Sigmoid colon (tissue), 7 donors: ENCODE results near the gene INTS3. TPM values are rescaled to one million over a fixed set of nuclear protein-coding genes. Genes with fewer than 3 reads are reported as not detected.

Experiments
- DNase-seq: peaks from one replicate; pipeline ENCODE4 v3.0.0-alpha.2; 2019
- H3K27ac ChIP-seq, 4 donors: fragments of 200-600 bp; sonication (generic); one replicate each; pipeline ENCODE4 v1.5.1; 2016 to 2019; ENCODE audit warnings: mild to moderate bottlenecking in 1 of 4
- H3K27me3 ChIP-seq, 3 donors: fragments of 200-600 bp; sonication (generic); one replicate each; pipeline ENCODE4 v1.5.1; 2019; ENCODE audit warnings: mild to moderate bottlenecking in 1 of 3
- H3K36me3 ChIP-seq, 4 donors: fragments of 200-600 bp; sonication (generic); one replicate each; pipeline ENCODE4 v1.5.1; 2016 to 2019
- H3K4me1 ChIP-seq, 4 donors: fragments of 200-600 bp; sonication (generic); one replicate each; pipeline ENCODE4 v1.5.1; 2017 to 2019
- H3K4me3 ChIP-seq, 4 donors: fragments of 200-600 bp; sonication (generic); one replicate each; pipeline ENCODE4 v1.5.1; 2017 to 2019; ENCODE audit warnings: mild to moderate bottlenecking in 2 of 4, moderate library complexity in 1 of 4
- H3K9me3 ChIP-seq, 4 donors: fragments of 200-600 bp in 3 of 4; sonication (generic) in 3 of 4; one replicate each; pipeline versions ENCODE4 v1.5.1 to v1.6.1; 2013 to 2019
- CTCF ChIP-seq, 4 experiments: fragments of 450-650 bp in 3 of 4; fragments of 200-600 bp in 1 of 4; IDR thresholded peaks; one replicate each; pipeline ENCODE4 v1.5.1; 2016 to 2019; ENCODE audit warnings: antibody characterized with exemption in 4 of 4, mild to moderate bottlenecking in 3 of 4, moderate library complexity in 2 of 4
- EP300 ChIP-seq, 4 donors: sonication (generic); formaldehyde crosslinking; IDR thresholded peaks; one replicate each; pipeline ENCODE4 v1.6.1; 2017; ENCODE audit warnings: antibody characterized with exemption in 4 of 4
- POLR2A ChIP-seq, 2 donors: fragments of 450-650 bp; IDR thresholded peaks; one replicate each; pipeline ENCODE4 v1.6.1; 2016; ENCODE audit warnings: antibody characterized with exemption in 2 of 2, mild to moderate bottlenecking in 2 of 2, moderate library complexity in 2 of 2
- POLR2AphosphoS5 ChIP-seq, 4 donors: sonication (generic); formaldehyde crosslinking; IDR thresholded peaks; one replicate each; pipeline ENCODE4 v1.6.1; 2017; ENCODE audit warnings: antibody characterized with exemption in 4 of 4
- WGBS, 2 donors: extraction: QIAGEN DNeasy Blood & Tissue Kit; methylation state at CpG; one replicate each; pipeline ENCODE4 v1.1.7; 2013; 5-methylcytosine and 5-hydroxymethylcytosine counted together
- intact Hi-C: fragments of 100-400 bp; cut with DNase I; formaldehyde crosslinking; loops from one replicate; pipeline ENCODE4 v1.15.1; 2023
- polyA plus RNA-seq, 3 donors: library from polyadenylated mRNA; stranded (reverse); fragments of 200-250 nt; gene quantifications; one replicate each; pipeline ENCODE4 v1.2.3, GENCODE V29; 2013
- total RNA-seq, 4 donors: library from RNA; depleted of rRNA; stranded (reverse); fragments of >200 nt; gene quantifications; one replicate each; pipeline ENCODE4 v1.1.0, GENCODE V29; 2016
- donor health status: healthy with polysubstance abuse.
- donor health status: Bipolar disorder and iron deficiency.
- donor health status: healthy.

INTS3 gene
- total RNA-seq (10 to 100 TPM; 31.4 to 53.7 (median 37.3) TPM), polyA plus RNA-seq (10 to 100 TPM in 1 of 3 donors, 1 to 10 TPM in 2; 5.4 to 30.8 (median 6.2) TPM)

GRCh38 chr1:153727463-153728304 lies at the start of gene INTS3:
INTS3 (plus strand) TSS chr1:153728050; CDS start chr1:153728635, 585 bp downstream.
- peaks cover 0 to 4% (median 0%) of the 10 kb centered on the region in 4 donors for H3K36me3 ChIP-seq
- intact Hi-C loops, result loop anchor here (2.0 to 5.0 kb wide), 2 partner anchors 57 to 155 kb away; partner anchors contain the start of gene ILF2
- peak; percentile 100 for DNase-seq
- peaks cover 0 to 28% (median 21%) of the 10 kb centered on the region in 4 donors for H3K4me1 ChIP-seq
- H3K9me3 ChIP-seq, result no peaks in the 10 kb centered on the region
- TF ChIP-seq EP300 (IDR thresholded peaks at IDR 0.05), result no peak
- peak; percentile 70 to 88 (median 78) for TF ChIP-seq POLR2AphosphoS5 (IDR thresholded peaks at IDR 0.05)
- TF ChIP-seq POLR2A (IDR thresholded peaks at IDR 0.05), result peak; percentile 63 to 66
- TF ChIP-seq CTCF (IDR thresholded peaks at IDR 0.05), result no peak
- H3K27ac ChIP-seq, result peak within 1 kb of the TSS; percentile 94 to 100 (median 98)
- no peaks in the 10 kb centered on the region for H3K27me3 ChIP-seq
- peak within 1 kb of the TSS; percentile 70 to 93 (median 86) for H3K4me3 ChIP-seq
- WGBS, 2 donors, result 0 to 1% methylated on average over 49 of the region's 49 CpGs

GRCh38 chr1:153678519-153679336 lies 49.1 kb upstream of the INTS3 start, which contains the start of gene NPR1:
NPR1 (plus strand) TSS chr1:153678688; CDS start chr1:153679109, 421 bp downstream.
- peak; percentile 91 for DNase-seq
- peaks cover 0 to 57% (median 30%) of the 10 kb centered on the region in 3 donors for H3K27me3 ChIP-seq
- H3K4me3 ChIP-seq, result peak within 1 kb of the TSS; percentile 37 to 57 (median 49)
- no peak for TF ChIP-seq CTCF (IDR thresholded peaks at IDR 0.05)
- peak in 3 of 4 donors; percentile 26 to 43 (median 42) for TF ChIP-seq POLR2AphosphoS5 (IDR thresholded peaks at IDR 0.05)
- TF ChIP-seq POLR2A (IDR thresholded peaks at IDR 0.05), result no peak
- TF ChIP-seq EP300 (IDR thresholded peaks at IDR 0.05), result no peak
- no peaks in the 10 kb centered on the region for H3K9me3 ChIP-seq
- 1% methylated on average over 78 of the region's 78 CpGs for WGBS, 2 donors
- intact Hi-C loops, result no loop called here
- H3K27ac ChIP-seq, result peak within 1 kb of the TSS; percentile 22 to 76 (median 49)
- H3K4me1 ChIP-seq, result peaks cover 0 to 29% (median 26%) of the 10 kb centered on the region in 4 donors
- H3K36me3 ChIP-seq, result no peaks in the 10 kb centered on the region

GRCh38 chr1:153679337-153680119 lies 48.3 kb upstream of the INTS3 start:
- DNase-seq, result no peak
- Histone ChIP-seq H3K27me3 (peaks cover 0 to 57% (median 30%) of the 10 kb centered on the region in 3 donors), H3K4me3 (peak overlapping the region; percentile 37 to 57 (median 49)), H3K4me1 (peaks cover 0 to 29% (median 26%) of the 10 kb centered on the region in 4 donors), H3K9me3 (no peaks in the 10 kb centered on the region), H3K27ac (peak overlapping the region; percentile 8 to 76 (median 49)), H3K36me3 (no peaks in the 10 kb centered on the region)
- TF ChIP-seq POLR2AphosphoS5 (IDR thresholded peaks at IDR 0.05), result no peak
- TF ChIP-seq EP300 (IDR thresholded peaks at IDR 0.05), result no peak
- TF ChIP-seq CTCF (IDR thresholded peaks at IDR 0.05), result no peak
- no peak for TF ChIP-seq POLR2A (IDR thresholded peaks at IDR 0.05)
- WGBS, 2 donors, result 2% methylated on average over 73 of the region's 73 CpGs
- intact Hi-C loops, result no loop called here

GRCh38 chr1:153680120-153680403 lies 47.8 kb upstream of the INTS3 start:
- H3K4me1 ChIP-seq, result peaks cover 0 to 29% (median 26%) of the 10 kb centered on the region in 4 donors
- intact Hi-C loops, result no loop called here
- TF ChIP-seq POLR2AphosphoS5 (IDR thresholded peaks at IDR 0.05), result no peak
- TF ChIP-seq CTCF (IDR thresholded peaks at IDR 0.05), result no peak
- 28 to 33% methylated on average over 10 of the region's 10 CpGs for WGBS, 2 donors
- H3K27me3 ChIP-seq, result peaks cover 0 to 57% (median 30%) of the 10 kb centered on the region in 3 donors
- no peaks in the 10 kb centered on the region for H3K36me3 ChIP-seq
- H3K27ac ChIP-seq, result peak overlapping the region in 3 of 4 donors; percentile 44 to 76 (median 54)
- DNase-seq, result no peak
- peak overlapping the region; percentile 37 to 57 (median 49) for H3K4me3 ChIP-seq
- H3K9me3 ChIP-seq, result no peaks in the 10 kb centered on the region
